ENCODE data around the gene ITGB8.

The ITGB8 gene

GRCh38 chr7:20296901-20297300 is 33.8 kb upstream of the ITGB8 start:
- H3K4me1 ChIP-seq (ENCODE audit: insufficient read depth, poor library complexity, severe bottlenecking) = peaks cover 25% of the 10 kb centered on the region
- TF ChIP-seq CTCF (IDR thresholded peaks at IDR 0.05; ENCODE audit: poor library complexity, severe bottlenecking) = no peak
- no peak overlapping the region for H3K4me3 ChIP-seq (ENCODE audit: severe bottlenecking)
- H3K36me3 ChIP-seq (ENCODE audit: low read depth) = no peaks in the 10 kb centered on the region
- H3K27ac ChIP-seq (ENCODE audit: poor library complexity, severe bottlenecking) = peak overlapping the region; percentile 48
- no peaks in the 10 kb centered on the region for H3K27me3 ChIP-seq (ENCODE audit: insufficient read depth, poor library complexity, severe bottlenecking)
- no peak for DNase-seq (ENCODE audit: low spot score)
- peaks cover 3% of the 10 kb centered on the region for H3K9me3 ChIP-seq (ENCODE audit: severe bottlenecking)
- ATAC-seq (ENCODE audit: low read depth) = no peak

- Histone ChIP-seq H3K36me3 (ENCODE audit: low read depth) (no peaks in the 10 kb centered on the region), H3K27me3 (ENCODE audit: insufficient read depth, poor library complexity, severe bottlenecking) (no peaks in the 10 kb centered on the region), H3K4me1 (ENCODE audit: insufficient read depth, poor library complexity, severe bottlenecking) (peaks cover 28% of the 10 kb centered on the region), H3K9me3 (ENCODE audit: severe bottlenecking) (peaks cover 3% of the 10 kb centered on the region), H3K27ac (ENCODE audit: poor library complexity, severe bottlenecking) (no peak overlapping the region), H3K4me3 (ENCODE audit: severe bottlenecking) (no peak overlapping the region)
- DNase-seq (ENCODE audit: low spot score) = no peak
- no peak for ATAC-seq (ENCODE audit: low read depth)
- TF ChIP-seq CTCF (IDR thresholded peaks at IDR 0.05; ENCODE audit: poor library complexity, severe bottlenecking) = no peak
These were observed 32.2 kb upstream of the ITGB8 start for GRCh38 chr7:20298486-20298901.

- no peak overlapping the region for H3K27ac ChIP-seq (ENCODE audit: poor library complexity, severe bottlenecking)
- no peak for ATAC-seq (ENCODE audit: low read depth)
- peaks cover 28% of the 10 kb centered on the region for H3K4me1 ChIP-seq (ENCODE audit: insufficient read depth, poor library complexity, severe bottlenecking)
- H3K9me3 ChIP-seq (ENCODE audit: severe bottlenecking) = peaks cover 3% of the 10 kb centered on the region
- TF ChIP-seq CTCF (IDR thresholded peaks at IDR 0.05; ENCODE audit: poor library complexity, severe bottlenecking) = no peak
- no peak overlapping the region for H3K4me3 ChIP-seq (ENCODE audit: severe bottlenecking)
- no peaks in the 10 kb centered on the region for H3K27me3 ChIP-seq (ENCODE audit: insufficient read depth, poor library complexity, severe bottlenecking)
- no peak for DNase-seq (ENCODE audit: low spot score)
- H3K36me3 ChIP-seq (ENCODE audit: low read depth) = no peaks in the 10 kb centered on the region
These were observed 31.6 kb upstream of the ITGB8 start for GRCh38 chr7:20299145-20299544.

GRCh38 chr7:20299647-20300312 is 30.9 kb upstream of the ITGB8 start:
- DNase-seq (ENCODE audit: low spot score) = no peak

More at GRCh38 chr7:20299647-20300312, 30.9 kb upstream of the ITGB8 start:
- H3K9me3 ChIP-seq (ENCODE audit: severe bottlenecking) = peaks cover 3% of the 10 kb centered on the region
- peak overlapping the region; percentile 90 for H3K27ac ChIP-seq (ENCODE audit: poor library complexity, severe bottlenecking)
- H3K27me3 ChIP-seq (ENCODE audit: insufficient read depth, poor library complexity, severe bottlenecking) = no peaks in the 10 kb centered on the region
- no peak overlapping the region for H3K4me3 ChIP-seq (ENCODE audit: severe bottlenecking)
- no peaks in the 10 kb centered on the region for H3K36me3 ChIP-seq (ENCODE audit: low read depth)
- no peak for ATAC-seq (ENCODE audit: low read depth)
- no peak for TF ChIP-seq CTCF (IDR thresholded peaks at IDR 0.05; ENCODE audit: poor library complexity, severe bottlenecking)
- H3K4me1 ChIP-seq (ENCODE audit: insufficient read depth, poor library complexity, severe bottlenecking) = peaks cover 28% of the 10 kb centered on the region

Measured in RWPE2 (cell line).